GM18861 (cell line): Measurements from ENCODE around the gene LRRC47.
"Not testable (repeated sequence)": the region's sequence is repeated elsewhere in the genome, so short reads cannot be mapped to it uniquely, and the experiment has no call there.

Experiments
- ATAC-seq: cut with Tn5 transposase; IDR thresholded peaks from one replicate; pipeline ENCODE4 v1.9.1; 2021; ENCODE audit not compliant: unreplicated experiment

Gene LRRC47

GRCh38 chr1:3748316-3748900, 47.9 kb downstream of the LRRC47 start:
- not testable (repeated sequence) for ATAC-seq

GRCh38 chr1:3747903-3748302, 48.4 kb downstream of the LRRC47 start:
- no peak for ATAC-seq

- no peak for ATAC-seq
Measured at GRCh38 chr1:3747522-3747848, 48.8 kb downstream of the LRRC47 start.

GRCh38 chr1:3746830-3747521, 49.3 kb downstream of the LRRC47 start:
- ATAC-seq = no peak

- ATAC-seq = no peak
Measured at GRCh38 chr1:3746389-3746829, 49.9 kb downstream of the LRRC47 start.

GRCh38 chr1:3745590-3746381, 50.5 kb downstream of the LRRC47 start:
- no peak for ATAC-seq

GRCh38 chr1:3745071-3745470, 51.2 kb downstream of the LRRC47 start:
- ATAC-seq = no peak

GRCh38 chr1:3744646-3745045, 51.7 kb downstream of the LRRC47 start:
- ATAC-seq = no peak

DNA sequence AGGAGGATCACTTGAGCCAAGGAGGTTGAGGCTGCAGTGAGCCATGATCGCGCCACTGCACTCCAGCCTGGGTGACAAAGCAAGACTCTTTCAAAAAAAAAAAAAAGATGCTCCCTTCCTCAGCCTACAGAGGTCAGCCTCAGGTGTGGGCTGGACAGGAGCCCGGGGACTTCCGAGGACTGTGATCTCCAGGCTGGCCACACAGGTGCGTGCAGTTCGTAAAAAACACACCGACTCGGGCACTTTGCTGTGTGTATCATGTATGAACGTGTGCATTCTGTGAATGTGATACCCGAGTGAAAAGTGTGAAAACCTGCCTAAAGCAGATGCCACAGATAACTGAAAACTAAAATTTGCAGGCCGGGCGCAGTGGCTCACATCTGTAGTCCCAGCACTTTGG, 52.5 kb downstream of the LRRC47 start:
- no peak for ATAC-seq

DNA sequence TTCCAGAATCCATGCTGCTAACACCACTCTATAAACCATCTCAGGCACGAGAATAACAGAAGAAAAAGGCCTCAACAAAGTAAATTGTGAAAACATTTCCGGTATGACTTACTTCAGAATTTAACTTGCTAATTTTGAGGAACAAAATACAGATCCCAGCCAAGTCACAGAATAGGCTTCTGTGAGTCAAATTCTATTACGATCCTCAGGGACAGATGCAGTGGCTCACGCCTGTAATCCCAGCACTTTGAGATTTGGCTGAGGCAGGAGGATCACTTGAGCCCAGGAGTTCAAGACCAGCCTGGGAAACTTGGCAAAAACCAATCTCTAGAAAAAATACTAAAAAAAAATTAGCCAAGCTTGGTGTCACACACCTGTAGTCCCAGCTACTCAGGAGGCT, 52.9 kb downstream of the LRRC47 start:
- no peak for ATAC-seq

GRCh38 chr1:3742439-3743298, 53.6 kb downstream of the LRRC47 start:
- ATAC-seq = no peak

- no peak for ATAC-seq
Measured at GRCh38 chr1:3741566-3742438, 54.5 kb downstream of the LRRC47 start.

- ATAC-seq = no peak
Measured at GRCh38 chr1:3740752-3741151, 55.5 kb downstream of the LRRC47 start.

- no peak for ATAC-seq
Measured at GRCh38 chr1:3740042-3740441, 56.3 kb downstream of the LRRC47 start.

- ATAC-seq = no peak
Measured at GRCh38 chr1:3738943-3739342, 57.4 kb downstream of the LRRC47 start.

DNA sequence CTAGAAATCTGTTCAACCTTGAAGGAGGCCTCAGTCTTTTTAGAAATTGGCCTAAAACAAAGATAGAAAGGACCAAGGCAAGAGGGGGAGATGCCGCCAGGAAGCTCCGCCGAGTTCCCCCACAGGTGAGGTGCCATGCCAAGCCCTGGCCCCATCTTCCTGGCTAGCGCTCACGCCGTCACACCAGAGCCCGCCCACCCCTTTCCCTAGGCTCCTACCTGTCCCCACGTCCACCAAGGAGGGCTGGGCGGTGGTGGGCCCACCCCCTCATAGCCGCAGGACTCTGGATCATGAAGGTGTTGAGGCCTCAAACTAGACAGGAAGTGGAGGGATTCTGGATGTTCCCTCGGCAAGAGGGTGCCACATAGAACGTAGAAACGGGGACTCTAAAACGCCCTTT, 59.6 kb downstream of the LRRC47 start:
- ATAC-seq = no peak

GRCh38 chr1:3736131-3736561, 60.2 kb downstream of the LRRC47 start:
- no peak for ATAC-seq

GRCh38 chr1:3735688-3736087, 60.6 kb downstream of the LRRC47 start:
- no peak for ATAC-seq

GRCh38 chr1:3735027-3735681, 61.1 kb downstream of the LRRC47 start:
- ATAC-seq = no peak

DNA sequence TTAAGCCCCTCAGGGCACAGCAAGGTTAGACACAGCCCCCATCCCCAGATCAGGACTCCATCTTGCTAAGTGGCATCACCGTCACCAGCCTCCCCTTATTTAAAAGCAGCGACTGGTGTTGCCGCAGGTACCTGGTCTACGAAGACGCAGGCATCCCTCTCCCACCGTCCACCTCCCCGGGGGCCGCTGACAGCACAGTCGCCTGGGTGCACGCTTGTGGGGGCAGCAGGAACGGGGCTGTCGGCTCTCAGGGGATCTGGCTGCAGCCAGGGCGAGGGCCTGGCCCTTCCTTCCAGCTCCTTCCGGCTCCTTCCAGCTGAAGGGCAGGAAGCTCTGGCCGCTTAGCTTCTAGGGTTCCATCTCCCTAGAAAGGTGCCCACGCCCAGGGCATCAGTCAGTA, 61.7 kb downstream of the LRRC47 start:
- ATAC-seq = no peak
